ENCODE measurements around the gene BCAS1. TPM values are rescaled to one million over a fixed set of nuclear protein-coding genes. Genes with fewer than 3 reads are reported as not detected.
"Not testable (repeated sequence)": the region's sequence is repeated elsewhere in the genome, so short reads cannot be mapped to it uniquely, and the experiment has no call there.

BCAS1 gene
- polyA plus RNA-seq, 5 donors = 0.54 to 1.2 (median 0.85) TPM

DNA sequence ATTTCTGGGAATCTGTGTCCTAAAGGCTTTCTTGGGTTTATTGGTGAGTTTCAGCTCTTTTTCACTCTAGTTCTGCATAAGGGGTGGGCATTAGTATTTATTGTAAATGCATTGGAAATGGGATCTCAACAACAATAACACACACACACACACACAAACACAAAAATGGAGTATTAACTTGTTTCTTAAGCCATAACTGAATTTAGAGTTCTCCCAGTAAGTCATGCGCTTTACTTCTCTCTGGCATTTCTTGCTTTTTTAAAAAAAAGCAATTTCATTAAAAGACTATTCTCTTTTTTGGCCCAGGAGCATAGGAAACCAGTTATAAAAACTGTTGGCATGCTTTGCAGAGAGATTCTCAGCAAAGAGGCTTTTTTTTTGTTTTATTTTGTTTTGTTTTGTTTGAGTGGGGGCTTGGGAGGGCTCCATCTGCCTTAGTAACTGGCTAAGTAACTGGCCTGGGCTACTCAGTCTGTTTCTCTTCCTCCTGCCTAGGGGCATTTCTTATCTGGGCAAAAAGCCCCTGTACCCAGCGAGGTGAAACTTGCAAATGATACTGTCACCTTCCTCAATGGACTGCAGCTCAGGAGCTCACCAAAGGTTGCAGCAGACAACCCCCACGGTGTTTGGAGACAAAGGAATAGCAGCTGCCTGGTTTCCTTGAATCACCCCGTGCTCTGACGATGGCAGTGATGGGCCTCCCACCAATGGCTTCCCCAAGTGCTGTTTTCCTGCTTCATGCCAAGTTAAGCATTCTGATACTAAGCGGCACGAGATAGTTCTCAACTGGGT, 128.5 kb downstream of the BCAS1 start:
- DNase-seq = no peak

DNA sequence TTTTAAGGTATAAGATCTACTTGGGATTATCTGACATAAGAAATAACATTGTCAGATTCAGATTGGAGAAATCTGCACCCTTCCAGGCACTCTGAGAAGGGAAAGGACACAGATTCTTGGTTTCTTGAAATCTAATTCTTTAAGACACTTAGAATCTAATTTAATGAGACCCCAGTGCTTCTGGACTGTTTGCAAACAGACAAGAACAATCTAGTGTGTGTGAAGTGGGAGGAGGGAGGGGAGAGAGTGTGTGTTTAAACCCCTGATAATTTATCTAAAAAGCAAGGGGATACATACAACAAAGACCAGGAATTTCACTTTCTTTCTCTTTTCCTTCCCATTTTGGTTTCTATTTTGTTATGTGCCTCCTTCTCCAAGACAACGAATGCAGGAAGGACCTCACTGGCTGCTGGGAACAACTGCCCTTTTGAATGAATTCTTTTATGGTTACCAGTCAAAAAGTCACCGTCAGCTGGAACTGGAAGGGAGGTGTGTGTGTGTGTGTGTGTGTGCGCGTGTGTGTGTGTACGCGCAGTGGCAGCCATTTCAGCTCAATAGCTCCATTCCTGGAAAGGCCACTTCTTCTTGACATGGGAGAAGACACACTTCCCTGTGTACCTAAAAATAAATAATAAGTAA, 129.4 kb downstream of the BCAS1 start:
- DNase-seq = no peak

DNA sequence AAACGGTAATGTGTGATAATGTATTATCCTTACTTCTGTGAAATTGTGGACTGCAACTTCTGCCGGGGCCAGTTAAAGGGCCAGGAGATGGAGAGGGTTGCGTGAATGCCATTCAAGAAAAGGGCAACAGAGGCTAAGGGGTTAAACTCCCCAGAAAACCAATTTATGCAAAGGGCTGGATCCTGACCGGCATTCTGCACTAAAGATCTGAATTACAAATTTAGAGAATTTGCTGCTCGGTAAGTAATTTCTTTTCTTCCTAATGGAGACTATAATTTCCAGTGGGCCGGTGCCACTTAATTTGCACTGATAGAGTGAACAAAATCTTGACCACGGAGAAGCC, 130.1 kb downstream of the BCAS1 start:
- DNase-seq = no peak

DNA sequence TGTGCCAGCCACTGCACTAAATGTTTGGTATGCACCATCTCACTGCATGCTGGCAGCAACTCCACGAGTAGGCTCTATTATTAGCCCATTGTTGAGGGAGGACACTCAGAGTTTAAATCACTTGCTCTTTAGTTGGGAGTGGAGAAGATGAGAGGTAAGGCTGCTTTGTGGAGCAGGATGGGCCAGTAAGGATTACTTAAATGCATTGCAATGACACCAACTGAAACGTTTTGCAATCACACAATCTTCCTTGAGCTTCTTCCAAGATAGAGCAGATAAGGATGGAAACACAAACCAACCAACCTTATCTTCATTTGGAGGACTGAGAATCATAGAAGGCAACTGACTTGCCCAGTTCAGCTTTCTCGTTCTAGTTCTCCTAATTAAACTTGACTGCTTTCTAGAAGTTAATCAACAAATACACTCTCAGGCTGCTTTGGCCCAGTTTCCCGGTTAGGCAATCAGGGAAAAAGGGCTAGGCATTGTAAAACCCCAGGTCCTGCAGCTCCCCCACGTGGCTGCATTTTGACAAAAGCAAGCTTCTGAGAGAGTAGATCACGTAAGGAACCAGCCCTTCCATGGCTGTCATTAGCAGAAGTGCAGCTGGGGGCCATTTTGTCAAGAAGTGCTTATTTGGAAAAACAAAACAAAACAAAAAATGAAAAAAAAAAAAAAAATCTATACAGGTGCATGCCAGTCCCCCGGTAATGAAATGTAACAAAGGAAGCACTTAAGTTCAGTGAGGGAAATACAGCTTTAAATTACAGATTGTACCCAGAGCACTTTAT, 130.6 kb downstream of the BCAS1 start:
- DNase-seq = peak; percentile 79 to 85

DNA sequence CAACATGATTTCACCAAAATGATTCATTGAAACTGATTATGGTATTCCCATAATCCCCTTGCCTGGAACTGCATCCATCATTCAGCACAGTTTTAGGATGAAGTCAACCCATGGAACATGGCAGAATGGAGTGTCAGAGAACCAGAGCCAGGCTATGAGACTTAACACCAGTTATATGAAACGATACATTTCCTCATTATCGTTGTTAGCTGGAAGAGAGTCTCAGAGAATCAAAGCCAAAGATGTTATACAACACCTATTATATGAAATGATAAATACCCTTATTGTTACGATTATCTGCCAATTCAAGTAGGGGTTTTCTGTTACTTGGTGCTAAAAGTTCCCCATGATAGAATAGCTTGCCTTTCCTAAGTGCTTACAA, 131.2 kb downstream of the BCAS1 start:
- DNase-seq = no peak

DNA sequence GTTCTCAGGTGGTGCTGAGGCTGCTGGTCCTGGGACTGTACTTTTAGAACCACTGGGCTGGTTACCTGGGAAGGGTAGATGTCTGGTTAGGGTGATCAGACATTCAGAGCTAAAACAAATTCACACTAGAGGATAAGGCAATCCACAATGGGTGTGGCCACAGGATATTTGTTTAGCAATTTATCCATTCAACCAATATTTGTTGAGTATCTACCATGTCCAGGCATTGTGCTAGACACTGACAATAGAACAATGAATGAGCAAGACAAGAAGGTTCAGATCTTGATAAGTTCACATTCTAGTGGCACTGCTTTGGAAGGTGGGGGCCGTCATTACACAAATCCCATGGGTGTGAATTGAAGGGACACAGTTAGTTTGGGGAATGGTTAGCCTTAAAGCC, 131.7 kb downstream of the BCAS1 start:
- no peak for DNase-seq

DNA sequence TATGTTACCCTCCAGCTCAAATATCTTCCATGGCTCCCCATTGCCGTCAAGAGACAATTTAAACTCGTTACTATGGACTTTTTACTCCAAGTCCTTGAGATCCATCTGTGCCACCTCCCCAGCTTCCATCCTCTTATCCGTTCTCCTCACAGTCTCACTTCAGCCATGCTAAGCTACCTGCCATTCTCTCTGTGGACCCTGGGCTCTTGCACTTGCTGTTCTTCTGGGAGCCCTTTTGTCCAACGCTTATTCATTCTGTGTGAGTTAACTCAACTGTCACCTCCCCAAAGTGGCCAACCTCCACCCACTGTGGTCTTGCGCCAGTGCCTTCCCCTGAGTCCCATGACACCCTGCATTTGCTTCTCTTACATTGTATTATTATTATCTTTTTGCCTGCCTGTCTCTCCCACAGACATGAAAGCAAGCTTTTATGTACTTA, 132.4 kb downstream of the BCAS1 start:
- DNase-seq = no peak

DNA sequence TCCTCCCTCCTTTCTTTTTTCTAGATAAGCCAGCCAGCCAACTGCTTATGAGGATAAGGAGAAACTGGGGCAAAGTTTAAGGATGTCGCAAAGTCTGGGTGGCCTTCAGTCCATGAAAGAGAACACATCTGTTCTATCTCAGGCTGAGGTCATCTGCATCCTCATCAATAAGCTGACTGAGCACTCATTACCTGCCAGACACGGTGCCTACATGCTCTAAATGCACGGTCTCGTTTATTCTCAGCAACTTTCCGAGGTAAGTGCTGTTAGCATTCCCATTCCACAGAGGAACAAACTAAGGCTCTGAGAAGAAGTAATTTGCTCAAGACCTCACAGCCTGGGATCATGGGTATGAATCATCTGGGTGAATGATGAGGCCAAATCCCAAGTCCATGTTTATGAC, 133.1 kb downstream of the BCAS1 start:
- no peak for DNase-seq

DNA sequence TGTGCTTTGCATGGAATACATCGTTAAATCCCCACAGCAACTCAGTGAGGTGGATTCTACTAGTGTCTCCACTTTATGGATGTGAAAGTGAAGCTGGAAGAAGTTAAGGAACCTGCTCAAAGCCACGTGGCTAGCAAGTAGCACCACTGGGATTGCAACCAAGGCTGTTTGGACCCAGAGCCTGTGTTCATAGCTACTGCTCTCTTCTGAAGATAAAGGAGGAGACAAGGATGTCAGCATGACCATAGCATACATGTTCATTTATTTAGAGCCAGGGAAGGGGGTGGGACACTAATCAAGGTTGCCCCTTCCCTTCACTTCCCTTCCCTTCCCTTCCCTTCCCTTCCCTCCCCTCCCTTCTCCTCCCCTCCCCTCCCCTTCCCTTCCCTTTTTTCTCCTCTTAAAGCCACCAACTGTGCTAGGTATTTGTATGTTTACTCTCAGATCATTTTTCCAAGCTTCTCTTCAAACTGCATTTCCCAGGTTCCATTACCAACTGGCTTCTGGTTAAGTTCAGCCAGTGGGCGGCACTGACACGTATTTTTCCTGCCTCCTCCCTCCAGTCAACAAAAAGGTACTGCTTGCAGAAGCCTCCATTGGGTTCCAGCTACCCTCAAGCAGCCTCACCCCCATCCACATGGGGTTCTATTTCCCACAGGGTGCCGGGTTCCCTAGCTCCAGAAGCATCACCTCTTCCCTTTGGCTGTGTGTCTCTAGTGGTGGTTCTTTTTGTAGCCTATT, 134.9 kb downstream of the BCAS1 start:
- DNase-seq = no peak

DNA sequence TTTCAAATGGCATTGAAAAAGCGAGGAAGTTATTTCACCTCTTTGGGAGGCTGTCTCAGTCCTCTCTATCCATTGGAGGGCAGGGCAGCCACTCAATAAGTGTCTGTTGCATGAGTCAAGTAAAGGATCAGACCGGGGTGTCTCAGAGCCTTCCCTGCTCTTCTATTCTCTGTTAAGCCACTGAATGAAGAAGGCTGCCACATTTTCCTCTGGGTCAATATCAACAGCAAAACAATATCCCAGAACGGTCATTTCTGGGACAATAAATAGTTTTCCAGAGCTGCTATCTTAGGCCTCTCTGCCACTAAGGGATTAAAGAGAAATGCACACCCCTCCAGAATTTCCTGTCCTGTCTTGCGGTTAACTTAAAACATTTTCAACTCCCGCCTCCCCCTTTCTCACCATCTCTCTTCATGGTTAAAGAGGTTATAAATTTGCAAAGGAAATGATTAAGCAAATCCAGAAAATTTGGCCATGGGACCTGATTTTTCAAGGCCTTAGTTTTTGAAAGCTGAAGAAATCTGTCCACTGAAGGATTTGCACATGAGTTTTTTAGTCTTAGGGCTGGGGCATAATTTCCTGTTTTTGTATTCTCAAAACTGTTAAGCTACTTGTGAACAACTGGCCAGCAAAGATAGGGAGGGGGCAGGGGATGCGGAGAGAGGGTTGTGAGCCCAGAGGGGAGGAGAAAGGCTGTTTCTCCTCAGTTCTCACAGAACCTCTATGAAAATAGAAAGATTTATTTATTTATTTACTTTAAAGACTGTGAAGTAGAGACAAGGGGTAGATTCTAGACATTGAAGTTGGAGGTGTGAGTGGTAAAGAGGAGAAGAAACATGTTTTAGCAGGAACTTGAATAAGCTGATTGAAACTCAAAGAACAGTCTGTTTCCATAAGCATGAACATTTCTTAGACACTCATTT, 135.7 kb downstream of the BCAS1 start:
- no peak for DNase-seq

DNA sequence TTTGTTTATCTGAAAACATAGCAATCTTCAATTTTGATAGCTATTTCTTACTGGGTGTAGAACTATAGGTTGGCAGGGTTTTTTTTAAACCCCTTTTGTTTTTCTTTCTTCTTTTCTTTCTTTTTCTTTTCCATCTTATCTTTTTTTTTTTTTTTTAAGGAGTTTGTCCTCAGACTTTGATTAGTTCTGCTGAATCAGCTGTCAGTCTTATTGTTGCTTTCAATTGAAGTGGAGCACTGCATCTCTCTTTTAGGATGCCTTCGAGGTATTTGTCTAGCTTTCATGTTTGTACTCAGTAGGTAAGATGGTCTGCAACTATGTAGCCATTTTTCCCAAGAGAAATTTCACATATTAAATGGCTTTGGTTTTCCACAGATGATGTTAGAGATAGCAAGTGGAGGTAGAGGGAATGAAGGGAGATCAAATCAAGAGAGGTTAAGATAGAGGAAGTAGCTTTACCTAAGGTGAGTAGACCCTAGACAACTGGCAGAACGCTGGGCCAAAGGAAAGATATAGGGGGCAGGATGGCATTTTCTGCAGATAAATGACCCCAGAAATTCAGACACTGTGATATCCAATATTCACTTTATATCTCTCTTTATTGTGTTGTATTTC, 137.1 kb downstream of the BCAS1 start:
- DNase-seq = no peak

DNA sequence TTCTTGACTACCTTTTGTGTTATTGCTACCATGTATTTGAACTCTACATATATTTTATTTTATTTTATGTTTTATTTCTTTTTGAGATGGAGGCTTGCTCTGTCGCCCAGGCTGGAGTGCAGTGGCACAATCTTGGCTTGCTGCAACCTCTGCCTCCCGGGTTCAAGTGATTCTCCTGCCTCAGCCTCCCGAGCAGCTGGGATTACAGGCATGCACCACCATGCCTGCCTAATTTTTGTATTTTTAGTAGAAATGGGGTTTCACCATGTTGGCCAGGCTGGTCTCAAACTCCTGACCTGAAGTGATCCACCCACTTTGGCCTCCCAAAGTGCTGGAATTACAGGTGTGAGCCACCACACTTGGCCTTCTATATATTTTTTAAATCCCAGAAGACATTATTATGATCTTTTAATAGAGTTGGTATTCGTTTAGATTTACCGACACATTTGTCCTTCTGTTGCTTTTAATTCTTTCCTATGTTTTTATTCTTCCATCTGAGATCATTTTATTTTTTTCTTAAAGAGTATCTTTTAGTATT, 137.7 kb downstream of the BCAS1 start:
- DNase-seq = not testable (repeated sequence)

DNA sequence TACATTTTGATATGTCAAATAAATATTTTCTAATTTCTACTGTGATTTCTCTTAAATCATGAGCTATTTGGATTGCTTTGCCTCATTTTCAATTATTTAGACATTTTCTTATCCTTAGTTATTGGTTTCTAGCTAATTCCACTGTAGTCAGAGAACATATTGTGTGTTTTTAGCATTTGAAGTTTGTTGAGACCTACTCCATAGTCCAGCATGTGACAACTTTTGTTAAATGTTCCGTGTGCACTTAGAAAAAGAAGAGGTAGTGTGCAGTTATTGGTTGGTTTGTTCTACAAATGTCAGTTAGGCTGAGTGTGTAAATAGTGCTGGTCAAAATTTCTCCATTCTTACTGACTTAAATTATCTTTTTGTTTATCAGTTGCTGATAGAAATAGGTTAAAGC, 138.8 kb downstream of the BCAS1 start:
- DNase-seq = no peak

DNA sequence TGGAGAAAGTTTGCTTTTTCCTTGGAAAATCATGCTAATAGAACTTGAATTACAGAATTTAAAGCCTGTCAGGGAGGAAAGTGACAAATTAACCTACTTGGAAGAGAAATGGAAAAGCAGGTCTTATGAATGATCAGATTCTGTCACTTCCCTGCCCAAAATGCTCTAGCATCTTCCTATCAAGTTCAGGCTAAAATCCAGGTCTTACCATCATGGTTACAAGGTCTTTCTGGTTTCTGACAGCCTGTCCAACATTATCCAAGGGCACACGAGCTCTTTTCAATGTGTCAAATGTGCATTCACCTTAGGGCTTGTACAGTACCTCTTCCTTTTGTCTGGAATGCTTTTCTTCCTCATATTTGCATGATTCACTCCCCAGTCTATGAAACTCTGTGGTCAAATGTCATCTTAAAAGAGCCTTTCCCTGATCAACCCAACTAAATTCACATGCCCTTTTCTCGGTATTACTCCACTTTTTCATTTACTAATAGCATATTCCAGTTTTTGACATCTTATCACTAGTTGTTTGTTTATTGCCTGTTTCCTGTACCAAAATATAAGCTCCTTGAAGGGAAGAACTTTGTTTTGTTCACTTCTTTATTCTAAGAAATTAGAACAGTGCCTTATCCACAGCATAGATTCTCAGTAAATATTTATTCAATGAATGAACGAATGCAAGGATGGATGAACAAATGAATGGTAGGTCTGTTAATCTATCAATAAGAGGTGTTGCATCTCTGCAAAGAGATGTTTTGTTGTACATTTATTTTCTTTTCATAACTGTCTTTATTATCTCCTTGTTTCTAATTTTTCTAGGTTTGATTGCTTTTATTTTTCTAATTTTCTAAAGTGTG, 139.5 kb downstream of the BCAS1 start:
- DNase-seq = no peak

DNA sequence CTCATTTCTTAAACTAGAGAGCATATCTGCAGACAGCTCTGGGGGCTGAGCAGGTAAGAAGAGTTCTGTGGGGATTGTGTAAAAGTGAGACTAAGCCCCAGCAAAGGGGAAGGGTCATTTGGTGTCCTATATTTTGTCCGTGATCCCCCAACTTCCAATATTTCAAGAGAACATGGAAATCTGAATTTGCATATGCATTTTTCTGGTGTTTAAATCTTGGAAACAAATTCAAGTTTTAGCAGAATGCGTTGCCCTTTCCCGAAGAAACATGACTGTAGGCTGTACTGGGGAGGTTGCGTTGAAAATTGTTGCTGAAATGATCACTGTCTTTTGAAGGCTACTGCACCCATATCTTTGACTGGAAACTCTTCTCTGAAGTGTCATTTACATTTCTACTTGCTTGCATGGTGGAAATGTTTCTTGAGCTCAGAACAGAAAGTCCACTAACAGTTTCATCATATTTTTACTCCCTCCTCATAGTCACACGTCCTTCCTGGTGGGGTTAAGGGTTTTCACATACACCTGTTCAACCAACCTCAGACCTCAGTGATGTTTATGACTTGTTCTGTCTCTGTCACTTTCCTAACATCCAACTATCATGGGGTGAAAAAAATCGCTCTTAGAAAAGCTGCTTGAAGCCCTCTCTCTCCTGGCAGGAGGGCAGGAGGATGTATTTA, 140.3 kb downstream of the BCAS1 start:
- no peak for DNase-seq

DNA sequence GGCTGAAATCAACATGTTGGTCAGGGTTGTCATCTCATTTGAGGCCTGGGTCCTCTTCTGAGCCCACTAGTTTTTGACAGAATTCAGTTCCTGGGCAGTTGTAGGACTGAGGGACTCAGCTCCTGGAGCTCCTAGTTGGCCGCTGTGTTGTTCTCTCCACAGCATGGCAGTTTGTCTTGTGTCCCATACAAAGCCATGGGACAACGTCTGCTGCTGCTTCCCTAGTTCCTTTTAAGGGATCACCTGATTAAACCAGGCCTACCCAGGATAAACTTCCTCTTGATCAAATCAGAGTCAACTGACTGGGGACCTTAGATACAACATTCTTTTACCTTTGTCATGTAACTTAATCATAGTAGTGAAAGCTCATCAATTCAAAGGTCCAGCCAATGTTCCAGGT, 141.0 kb downstream of the BCAS1 start:
- DNase-seq = no peak

DNA sequence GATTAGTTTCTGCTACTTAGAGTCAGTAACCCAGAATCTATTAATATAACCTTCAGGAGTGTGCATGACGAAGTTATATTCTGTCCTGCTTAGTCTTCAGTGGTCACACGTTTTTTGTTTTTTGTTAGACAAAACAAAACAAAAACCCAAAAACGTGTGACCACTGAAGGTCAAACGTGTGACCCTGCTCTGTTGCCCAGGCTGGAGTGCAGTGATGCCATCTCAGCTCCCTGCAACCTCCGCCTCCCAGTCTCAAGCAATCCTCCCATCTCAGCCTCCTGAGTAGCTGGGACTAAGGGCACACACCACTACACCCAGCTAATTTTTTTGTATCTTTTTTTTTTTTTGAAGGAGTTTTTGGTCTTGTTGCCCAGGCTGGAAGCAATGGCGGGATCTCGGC, 142.4 kb downstream of the BCAS1 start:
- no peak for DNase-seq

DNA sequence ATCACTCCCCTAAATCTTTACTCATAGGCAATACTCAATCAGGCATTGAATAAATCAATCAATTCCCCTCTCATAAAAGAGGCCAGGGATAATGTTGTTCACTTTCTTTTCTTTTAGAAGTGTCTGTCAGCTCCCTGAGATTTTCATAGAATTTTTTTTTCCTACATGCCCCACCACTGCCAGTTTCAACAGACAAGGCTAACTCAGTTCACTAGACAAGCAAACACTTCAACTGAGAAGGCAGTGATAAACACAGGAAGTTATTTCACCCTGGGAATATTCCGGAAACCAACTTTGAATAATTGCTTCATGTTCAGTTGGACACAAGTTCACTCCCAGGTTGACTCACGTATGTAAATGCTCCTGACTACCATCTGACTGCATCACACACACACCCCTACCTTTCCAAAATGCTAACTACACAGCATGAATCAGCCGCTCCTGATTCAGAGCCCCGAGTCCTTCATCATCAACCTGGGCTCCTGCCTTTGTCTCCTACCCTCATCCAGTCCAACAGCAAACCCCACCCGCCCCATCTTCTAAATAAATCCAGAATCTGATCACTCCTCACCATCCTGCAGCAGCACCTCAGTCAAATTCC, 143.9 kb downstream of the BCAS1 start:
- DNase-seq = no peak
